Psoas muscle (tissue), 8 donors: ENCODE measurements around the gene FTO. TPM values are rescaled to one million over a fixed set of nuclear protein-coding genes. Genes with fewer than 3 reads are reported as not detected.

ENCODE experiments used
- ATAC-seq, 4 donors: fragments of 200-7000 bp; cut with Tn5 transposase; one replicate each; pipeline ENCODE4 v1.9.1; 2020; ENCODE audit warnings: moderate library complexity in 3 of 4, mild to moderate bottlenecking in 2 of 4
- DNase-seq, 2 donors: peaks; one replicate each; pipeline ENCODE4 v3.0.0-alpha.2; 2020
- H3K27ac ChIP-seq: fragments of 200-600 bp; one replicate; pipeline ENCODE4 v1.8.0; 2022
- H3K27me3 ChIP-seq, 3 donors: fragments of 200-600 bp in 1 of 3; one replicate each; pipeline versions ENCODE4 v1.6.1 to v1.8.0; 2013 to 2022; ENCODE audit warnings: low read length in 2 of 3, mild to moderate bottlenecking in 2 of 3, moderate library complexity in 1 of 3; ENCODE audit not compliant: insufficient read depth in 3 of 3
- H3K36me3 ChIP-seq, 2 donors: fragments of 200-600 bp in 1 of 2; one replicate each; pipeline versions ENCODE4 v1.6.1 to v1.8.0; 2013 to 2022; ENCODE audit warnings: low read depth in 1 of 2, mild to moderate bottlenecking in 1 of 2, moderate library complexity in 1 of 2; ENCODE audit not compliant: insufficient read depth in 1 of 2
- H3K4me1 ChIP-seq: fragments of 200-600 bp; one replicate; pipeline ENCODE4 v1.8.0; 2022
- H3K4me3 ChIP-seq: fragments of 200-600 bp; one replicate; pipeline ENCODE4 v1.8.0; 2022; ENCODE audit warnings: mild to moderate bottlenecking
- H3K9me3 ChIP-seq: fragments of 200-600 bp; one replicate; pipeline ENCODE4 v1.8.0; 2022
- WGBS, 3 donors: extraction: QIAGEN DNeasy Blood & Tissue Kit; methylation state at CpG; one replicate each; pipeline versions ENCODE4 v1.1.6 to v1.1.7; 2013; 5-methylcytosine and 5-hydroxymethylcytosine counted together
- intact Hi-C, 2 donors: fragments of 100-400 bp; cut with DNase I; formaldehyde crosslinking; loops; one replicate each; pipeline versions ENCODE4 v1.11.0 to v1.14.2; 2022
- polyA plus RNA-seq, 3 donors: library from polyadenylated mRNA; stranded (reverse); fragments of 200-250 nt; gene quantifications; one replicate each; pipeline ENCODE4 v1.2.3, GENCODE V29; 2013
- total RNA-seq, 4 donors: library from RNA; stranded (reverse); fragmentation: NEBNext Ultra II Directional in 2 of 4; extraction: Animal tissue kit (Norgen Biotek cat#: 25700) in 2 of 4; gene quantifications; one replicate each; pipeline versions ENCODE4 v1.2.1 to v1.2.4, GENCODE V29; 2021 to 2023
- TF ChIP-seq, protein P1 (sequence below): fragments of 200-600 bp; IDR thresholded peaks from one replicate; pipeline ENCODE4 v1.8.0; 2022; ENCODE audit warnings: antibody characterized with exemption
- donor health status: healthy with polysubstance abuse.
- donor health status: DM: no; HTN: no; CAD: no; lungs with moderate emphysema.
- donor health status: Bipolar disorder and iron deficiency.
- donor health status: healthy.
- donor health status: DM: yes; HTN: yes; CAD: no.
- donor health status: DM: no; HTN: no; CAD: no.
- donor health status: DM: no; HTN: no; CAD: no.
- donor health status: DM: yes; HTN: yes; CAD: no.

The FTO gene
- total and polyA plus RNA-seq, 7 donors, result 14.2 to 67.6 (median 47.4) TPM

DNA sequence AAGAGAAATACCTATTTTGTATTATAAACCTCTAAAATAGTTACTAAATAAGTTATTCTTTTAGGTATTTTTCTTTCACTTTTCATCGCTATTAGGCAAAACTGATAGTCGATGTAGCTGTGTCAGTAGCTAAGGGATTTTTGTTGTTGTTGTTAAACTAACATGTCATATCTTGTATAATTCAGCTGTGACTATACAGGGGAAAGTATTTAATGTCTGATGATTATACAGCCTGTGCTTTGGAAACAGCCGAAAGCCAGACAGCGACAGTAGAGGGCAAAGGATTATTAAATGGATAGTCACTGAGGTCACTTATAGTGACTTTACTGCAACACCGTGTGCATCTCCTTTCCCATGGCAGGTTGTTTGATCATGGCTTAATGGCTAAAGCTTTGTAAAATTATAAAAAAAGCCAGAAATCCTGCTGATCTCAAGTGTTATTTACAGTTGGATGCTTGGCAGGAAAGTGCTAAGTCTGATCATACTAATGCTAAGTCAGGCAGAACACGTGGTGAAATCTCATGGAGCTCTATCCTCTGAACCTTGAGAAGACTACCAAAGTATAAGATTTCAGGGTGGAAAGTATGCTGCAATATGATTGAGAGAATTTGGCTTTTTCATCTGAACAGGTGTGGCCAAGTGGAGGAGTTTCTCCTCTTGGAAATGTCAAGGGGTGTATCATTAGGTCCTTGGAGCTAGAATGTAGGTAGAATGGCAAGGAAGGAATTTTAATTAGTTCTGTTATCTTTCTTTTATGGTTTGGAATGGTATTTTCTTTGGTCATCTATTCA is 88.4 kb downstream of the FTO start:
- Histone ChIP-seq H3K4me3 (no peak overlapping the region), H3K4me1 (peaks cover 4% of the 10 kb centered on the region), H3K36me3 (no peaks in the 10 kb centered on the region), H3K9me3 (no peaks in the 10 kb centered on the region), H3K27me3 (no peaks in the 10 kb centered on the region), H3K27ac (no peak overlapping the region)
- TF ChIP-seq, protein P1, sequence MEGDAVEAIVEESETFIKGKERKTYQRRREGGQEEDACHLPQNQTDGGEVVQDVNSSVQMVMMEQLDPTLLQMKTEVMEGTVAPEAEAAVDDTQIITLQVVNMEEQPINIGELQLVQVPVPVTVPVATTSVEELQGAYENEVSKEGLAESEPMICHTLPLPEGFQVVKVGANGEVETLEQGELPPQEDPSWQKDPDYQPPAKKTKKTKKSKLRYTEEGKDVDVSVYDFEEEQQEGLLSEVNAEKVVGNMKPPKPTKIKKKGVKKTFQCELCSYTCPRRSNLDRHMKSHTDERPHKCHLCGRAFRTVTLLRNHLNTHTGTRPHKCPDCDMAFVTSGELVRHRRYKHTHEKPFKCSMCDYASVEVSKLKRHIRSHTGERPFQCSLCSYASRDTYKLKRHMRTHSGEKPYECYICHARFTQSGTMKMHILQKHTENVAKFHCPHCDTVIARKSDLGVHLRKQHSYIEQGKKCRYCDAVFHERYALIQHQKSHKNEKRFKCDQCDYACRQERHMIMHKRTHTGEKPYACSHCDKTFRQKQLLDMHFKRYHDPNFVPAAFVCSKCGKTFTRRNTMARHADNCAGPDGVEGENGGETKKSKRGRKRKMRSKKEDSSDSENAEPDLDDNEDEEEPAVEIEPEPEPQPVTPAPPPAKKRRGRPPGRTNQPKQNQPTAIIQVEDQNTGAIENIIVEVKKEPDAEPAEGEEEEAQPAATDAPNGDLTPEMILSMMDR, result no peak
- intact Hi-C loops, result loop anchor here in 1 of 2 donors (5.0 kb wide), 1 partner anchor 65 kb away; no protein-coding TSS in a partner anchor
- 56 to 64% (median 62%) methylated on average over 6 of the region's 6 CpGs for WGBS, 3 donors
- DNase-seq (no peak), ATAC-seq (peak in 1 of 4 donors; percentile 48)

DNA sequence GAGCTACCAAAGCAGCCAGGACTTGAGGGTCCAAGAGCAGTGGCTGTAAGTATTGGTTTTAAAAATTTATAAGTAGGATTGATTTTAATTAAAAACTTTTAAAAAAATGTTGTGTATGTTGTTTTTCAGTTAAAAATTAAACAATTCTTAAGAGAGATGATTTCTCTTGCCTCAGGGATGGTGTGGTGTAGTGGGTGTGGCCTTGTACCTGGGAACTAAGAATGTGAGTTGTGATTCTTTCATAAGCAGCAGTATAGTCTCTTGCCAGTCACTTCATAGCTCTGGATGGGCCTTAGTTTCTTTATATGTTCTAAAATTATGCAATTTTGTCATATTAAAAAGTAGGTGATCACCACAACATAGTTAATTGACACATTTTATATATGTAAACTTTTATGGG is 99.5 kb downstream of the FTO start:
- Histone ChIP-seq H3K27me3 (no peaks in the 10 kb centered on the region), H3K4me3 (no peak overlapping the region)

DNA sequence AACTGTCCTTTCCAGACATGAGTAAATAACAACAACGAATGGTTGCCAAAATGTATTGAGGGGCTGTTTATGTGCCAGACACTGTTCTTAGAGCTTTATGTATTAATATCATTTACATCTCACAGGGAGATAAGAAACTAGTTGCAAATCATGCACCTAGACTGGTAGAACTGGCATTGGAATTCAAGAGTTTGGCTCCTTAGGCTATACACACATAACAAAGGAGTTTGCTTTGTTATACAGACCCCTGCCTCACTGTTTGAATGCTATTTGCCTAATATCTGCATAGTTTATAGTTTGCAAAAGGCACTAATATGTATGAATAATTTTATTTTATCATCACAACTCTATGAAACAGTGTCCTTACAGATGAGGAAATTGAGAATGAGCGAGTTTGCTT is 100.0 kb downstream of the FTO start:
- Histone ChIP-seq H3K4me3 (no peak overlapping the region), H3K9me3 (no peaks in the 10 kb centered on the region), H3K36me3 (no peaks in the 10 kb centered on the region), H3K4me1 (no peaks in the 10 kb centered on the region), H3K27me3 (no peaks in the 10 kb centered on the region), H3K27ac (no peak overlapping the region)
- TF ChIP-seq, protein P1, result no peak
- 88 to 94% (median 89%) methylated on average over 2 of the region's 2 CpGs for WGBS, 3 donors
- intact Hi-C loops, result loop anchor here in 1 of 2 donors (10.0 kb wide), 1 partner anchor 69 kb away; no protein-coding TSS in a partner anchor
- ATAC-seq, result no peak
- no peak for DNase-seq

More for the DNA sequence above, 99.5 kb downstream of the FTO start:
- Histone ChIP-seq H3K27ac (no peak overlapping the region), H3K4me1 (no peaks in the 10 kb centered on the region), H3K9me3 (no peaks in the 10 kb centered on the region), H3K36me3 (no peaks in the 10 kb centered on the region)
- intact Hi-C loops, result loop anchor here in 1 of 2 donors (10.0 kb wide), 1 partner anchor 69 kb away; no protein-coding TSS in a partner anchor
- ATAC-seq, result no peak
- TF ChIP-seq, protein P1, result no peak
- no peak for DNase-seq

DNA sequence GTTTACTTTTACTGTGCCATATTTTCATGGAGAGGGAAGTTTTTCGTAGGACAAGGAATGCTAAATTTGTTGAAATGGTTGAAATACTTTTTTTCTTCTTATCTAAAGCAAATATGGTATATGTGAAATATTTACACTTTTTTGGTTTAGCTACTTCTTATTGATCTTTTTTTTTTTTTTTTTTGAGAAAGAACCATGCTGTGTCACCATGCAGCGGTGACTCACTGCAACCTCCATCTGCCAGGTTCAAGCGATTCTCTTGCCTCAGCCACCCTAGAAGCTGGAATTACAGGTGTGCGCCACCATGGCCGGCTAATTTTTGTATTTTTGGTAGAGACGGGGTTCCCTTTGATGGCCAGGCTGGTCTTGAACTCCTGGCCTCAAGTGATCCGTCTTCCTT is 100.5 kb downstream of the FTO start:
- TF ChIP-seq, protein P1, result no peak
- H3K27me3 ChIP-seq, result no peaks in the 10 kb centered on the region
- H3K36me3 ChIP-seq, result no peaks in the 10 kb centered on the region
- no peaks in the 10 kb centered on the region for H3K9me3 ChIP-seq
- no peak overlapping the region for H3K4me3 ChIP-seq
- DNase-seq, result no peak
- WGBS, 3 donors, result 96 to 99% (median 97%) methylated on average over 7 of the region's 7 CpGs
- intact Hi-C loops, result loop anchor here in 1 of 2 donors (10.0 kb wide), 1 partner anchor 70 kb away; no protein-coding TSS in a partner anchor
- ATAC-seq, result no peak
- no peak overlapping the region for H3K27ac ChIP-seq
- no peaks in the 10 kb centered on the region for H3K4me1 ChIP-seq
